Liver (tissue), 3 donors: ENCODE measurements around the gene TRPM2.

Experiments
- ATF3 ChIP-seq: IDR thresholded peaks from 2 replicates; pipeline ENCODE4 v1.6.1; 2016; ENCODE audit warnings: antibody characterized with exemption
- EGR1 ChIP-seq, 2 donors: IDR thresholded peaks; 2 replicates each; pipeline ENCODE4 v1.6.1; 2016 to 2018; ENCODE audit warnings: antibody characterized with exemption in 2 of 2, low read depth in 2 of 2
- FOXA1 ChIP-seq: IDR thresholded peaks from 2 replicates; pipeline ENCODE4 v1.6.1; 2016; ENCODE audit warnings: antibody characterized with exemption
- GABPA ChIP-seq, 2 donors: IDR thresholded peaks in 1 of 2; conservative IDR thresholded peaks in 1 of 2; 2 replicates each; pipeline ENCODE4 v1.6.1; 2016; ENCODE audit warnings: antibody characterized with exemption in 2 of 2, mild to moderate bottlenecking in 1 of 2, moderate library complexity in 1 of 2
- MAX ChIP-seq: IDR thresholded peaks from 2 replicates; pipeline ENCODE4 v1.6.1; 2016; ENCODE audit warnings: antibody characterized with exemption
- NR2F2 ChIP-seq: IDR thresholded peaks from 2 replicates; pipeline ENCODE4 v1.6.1; 2016; ENCODE audit warnings: antibody characterized with exemption
- RAD21 ChIP-seq, 2 donors: IDR thresholded peaks; 2 replicates each; pipeline ENCODE4 v1.6.1; 2016; ENCODE audit warnings: antibody characterized with exemption in 2 of 2, mild to moderate bottlenecking in 2 of 2
- REST ChIP-seq: IDR thresholded peaks from 2 replicates; pipeline ENCODE4 v1.6.1; 2016; ENCODE audit warnings: antibody characterized with exemption, mild to moderate bottlenecking
- RXRA ChIP-seq, 2 donors: IDR thresholded peaks; 2 replicates each; pipeline ENCODE4 v1.6.1; 2017 to 2018; ENCODE audit warnings: antibody characterized with exemption in 2 of 2, mild to moderate bottlenecking in 1 of 2
- SP1 ChIP-seq: IDR thresholded peaks from 2 replicates; pipeline ENCODE4 v1.6.1; 2018; ENCODE audit warnings: antibody characterized with exemption, mild to moderate bottlenecking
- TAF1 ChIP-seq: conservative IDR thresholded peaks from 2 replicates; pipeline ENCODE4 v1.6.1; 2016; ENCODE audit warnings: antibody characterized with exemption, mild to moderate bottlenecking
- YY1 ChIP-seq: IDR thresholded peaks from 2 replicates; pipeline ENCODE4 v1.6.1; 2016; ENCODE audit warnings: antibody characterized with exemption, mild to moderate bottlenecking
- ZBTB33 ChIP-seq: IDR thresholded peaks from 2 replicates; pipeline ENCODE4 v1.6.1; 2016; ENCODE audit warnings: antibody characterized with exemption
- TF ChIP-seq, protein P1 (sequence below): fragments of 150-350 bp; IDR thresholded peaks from 2 replicates; pipeline ENCODE4 v1.5.1; 2017; ENCODE audit warnings: improper control_type of control experiment, low read depth, low read length; ENCODE audit not compliant: missing input control
- donor health status: healthy.
- donor health status: healthy.

- no peak for TF ChIP-seq RAD21 (IDR thresholded peaks at IDR 0.05)
- TF ChIP-seq ZBTB33: no peak
- TF ChIP-seq YY1: no peak
- TF ChIP-seq, protein P1, sequence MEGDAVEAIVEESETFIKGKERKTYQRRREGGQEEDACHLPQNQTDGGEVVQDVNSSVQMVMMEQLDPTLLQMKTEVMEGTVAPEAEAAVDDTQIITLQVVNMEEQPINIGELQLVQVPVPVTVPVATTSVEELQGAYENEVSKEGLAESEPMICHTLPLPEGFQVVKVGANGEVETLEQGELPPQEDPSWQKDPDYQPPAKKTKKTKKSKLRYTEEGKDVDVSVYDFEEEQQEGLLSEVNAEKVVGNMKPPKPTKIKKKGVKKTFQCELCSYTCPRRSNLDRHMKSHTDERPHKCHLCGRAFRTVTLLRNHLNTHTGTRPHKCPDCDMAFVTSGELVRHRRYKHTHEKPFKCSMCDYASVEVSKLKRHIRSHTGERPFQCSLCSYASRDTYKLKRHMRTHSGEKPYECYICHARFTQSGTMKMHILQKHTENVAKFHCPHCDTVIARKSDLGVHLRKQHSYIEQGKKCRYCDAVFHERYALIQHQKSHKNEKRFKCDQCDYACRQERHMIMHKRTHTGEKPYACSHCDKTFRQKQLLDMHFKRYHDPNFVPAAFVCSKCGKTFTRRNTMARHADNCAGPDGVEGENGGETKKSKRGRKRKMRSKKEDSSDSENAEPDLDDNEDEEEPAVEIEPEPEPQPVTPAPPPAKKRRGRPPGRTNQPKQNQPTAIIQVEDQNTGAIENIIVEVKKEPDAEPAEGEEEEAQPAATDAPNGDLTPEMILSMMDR: no peak
- TF ChIP-seq ATF3: no peak
- no peak for TF ChIP-seq SP1
- no peak for TF ChIP-seq FOXA1
- TF ChIP-seq REST: no peak
- no peak for TF ChIP-seq MAX
- no peak for TF ChIP-seq GABPA (IDR thresholded peaks at IDR 0.05 in 1 of 2, conservative IDR thresholded peaks at IDR 0.05 in 1 of 2)
- TF ChIP-seq TAF1: no peak
- no peak for TF ChIP-seq EGR1 (IDR thresholded peaks at IDR 0.05; ENCODE audit: low read depth in 2 of 2)
- no peak for TF ChIP-seq RXRA (IDR thresholded peaks at IDR 0.05)
- TF ChIP-seq NR2F2: no peak
Observed at GRCh38 chr21:44314128-44314527, 39.3 kb upstream of the TRPM2 start.
